HepG2 (cell line): ENCODE data around the gene BEAN1. TPM values are rescaled to one million over a fixed set of nuclear protein-coding genes. Genes with fewer than 3 reads are reported as not detected.
"Not testable (repeated sequence)": the region's sequence is repeated elsewhere in the genome, so short reads cannot be mapped to it uniquely, and the experiment has no call there.

Source experiments
- ATAC-seq: fragments of 200-7000 bp; cut with Tn5 transposase; 3 replicates; pipeline ENCODE4 v1.9.1; 2020; ENCODE audit warnings: mild to moderate bottlenecking, moderate library complexity
- BruUV-seq: library from RNA; stranded (reverse); fragments of 400-500 nt; replicated peaks from 2 replicates; lab custom pipeline; 2021; lab: Mats Ljungman, UMichigan
- CTCF ChIA-PET: fragments of 300-600 bp; formaldehyde crosslinking; extraction: SDS; loops from one replicate; lab custom pipeline; 2021; ENCODE audit warnings: low total read pairs, inconsistent platforms, low intra/inter-chr PET ratio; lab: Yijun Ruan, JAX
- POLR2A ChIA-PET: fragments of 350-600 bp; sonication (Branson Sonifier 250); formaldehyde crosslinking; loops from one replicate; lab custom pipeline; 2020; ENCODE audit warnings: antibody characterized with exemption, inconsistent platforms; lab: Yijun Ruan, JAX
- DNase-seq: peaks from one replicate; pipeline ENCODE4 v3.0.0-alpha.2; 2015; ENCODE audit warnings: low spot score
- FAIRE-seq: peaks from 3 replicates; lab custom pipeline; 2011; peaks lifted over from hg19 to GRCh38; lab: Jason Lieb, UNC
- H2AFZ ChIP-seq: one replicate; pipeline ENCODE4 v1.6.1; 2011; ENCODE audit warnings: low read length, inconsistent platforms
- H3K27ac ChIP-seq: fragments of 300-600 bp; 3 replicates; pipeline ENCODE4 v1.8.0; 2011; ENCODE audit warnings: mixed run types, mild to moderate bottlenecking, mixed read lengths, low read length, inconsistent platforms; ENCODE audit not compliant: insufficient read depth; ENCODE audit errors: extremely low read length
- H3K27me3 ChIP-seq, 2 experiments: fragments of 200-600 bp in 1 of 2; 2 replicates in 1 of 2; 3 replicates in 1 of 2; pipeline versions ENCODE4 v1.6.0 to v1.8.0; 2011; ENCODE audit warnings: low read length in 2 of 2, mild to moderate bottlenecking in 2 of 2, moderate library complexity in 2 of 2, inconsistent platforms in 1 of 2; ENCODE audit not compliant: insufficient read depth in 2 of 2, control insufficient read depth in 1 of 2
- H3K36me3 ChIP-seq, 2 experiments: fragments of 200-600 bp in 1 of 2; replicated peaks in 1 of 2; 2 replicates in 1 of 2; 3 replicates in 1 of 2; pipeline versions ENCODE4 v1.5.1 to v1.8.0; 2011; ENCODE audit warnings: low read length in 2 of 2, inconsistent platforms in 1 of 2; ENCODE audit not compliant: insufficient read depth in 2 of 2, control insufficient read depth in 1 of 2
- H3K4me1 ChIP-seq: 2 replicates; pipeline ENCODE4 v1.5.1; 2012; ENCODE audit warnings: low read length, inconsistent platforms; ENCODE audit not compliant: insufficient read depth
- H3K4me2 ChIP-seq: 2 replicates; pipeline ENCODE4 v1.6.0; 2011; ENCODE audit warnings: low read depth, low read length, inconsistent platforms
- H3K4me3 ChIP-seq, 3 experiments: fragments of 200-600 bp in 1 of 3; sonication (generic), shearing (Covaris generic) in 1 of 3; replicated peaks in 1 of 3; 2 replicates each; pipeline ENCODE4 v1.5.1; 2011 to 2016; ENCODE audit warnings: low read length in 3 of 3, inconsistent platforms in 2 of 3, low read depth in 2 of 3, mild to moderate bottlenecking in 2 of 3, control low read depth in 1 of 3, mixed read lengths in 1 of 3; ENCODE audit not compliant: insufficient read depth in 1 of 3
- H3K79me2 ChIP-seq: one replicate; pipeline ENCODE4 v1.6.1; 2011; ENCODE audit warnings: low read length, inconsistent platforms; ENCODE audit not compliant: insufficient read depth
- H3K9ac ChIP-seq: 2 replicates; pipeline ENCODE4 v1.6.0; 2011; ENCODE audit warnings: mild to moderate bottlenecking, low read depth, low read length, inconsistent platforms; ENCODE audit not compliant: insufficient read depth
- H3K9me3 ChIP-seq: 2 replicates; pipeline ENCODE4 v1.5.1; 2012; ENCODE audit warnings: mild to moderate bottlenecking, low read length
- H4K20me1 ChIP-seq: 2 replicates; pipeline ENCODE4 v1.6.0; 2011; ENCODE audit warnings: inconsistent platforms, mild to moderate bottlenecking, low read length, moderate library complexity; ENCODE audit not compliant: insufficient read depth
- ATF7 ChIP-seq, 2 experiments: fragments of 450-650 bp in 1 of 2; sonication (generic) in 1 of 2; formaldehyde crosslinking in 1 of 2; IDR thresholded peaks; 2 replicates each; pipeline versions ENCODE4 v1.4.0 to v1.6.1; 2016 to 2020; ENCODE audit warnings: antibody characterized with exemption in 1 of 2, mild to moderate bottlenecking in 1 of 2, missing genetic modification reagents in 1 of 2
- WGBS: methylation state at CpG from one replicate; pipeline ENCODE4 v1.1.6; 2017; ENCODE audit warnings: low lambda C conversion rate; 5-methylcytosine and 5-hydroxymethylcytosine counted together
- in situ Hi-C: cut with HindIII; loops from 2 replicates; pipeline ENCODE4 v1.10.0; 2017; ENCODE audit warnings: low pct_unique_long_range_greater_than_20kb; ENCODE audit not compliant: extremely low pct_ligation_motif_present
- intact Hi-C: fragments of 100-400 bp; cut with micrococcal nuclease; formaldehyde crosslinking; loops from one replicate; pipeline ENCODE4 v1.10.0; 2022; ENCODE audit not compliant: unreplicated experiment
- polyA plus RNA-seq, 8 experiments: library from polyadenylated mRNA; depleted of rRNA in 3 of 8; stranded (reverse) in 7 of 8; unstranded in 1 of 8; fragments of >200 nt; fragmentation: Illumina TruSeq in 4 of 8; extraction: Trizol in 4 of 8; gene quantifications; 2 replicates each; pipeline versions ENCODE4 v1.2.1 to v1.2.3, GENCODE V29; 2011 to 2016; ENCODE audit warnings: low read depth in 4 of 8, missing spikeins in 1 of 8, mixed read lengths in 1 of 8; ENCODE audit not compliant: insufficient read depth in 1 of 8
- total RNA-seq, 5 experiments: library from RNA; depleted of rRNA; stranded (reverse); fragments of >200 nt; fragmentation: Illumina TruSeq; extraction: Trizol; gene quantifications; 2 replicates each; pipeline ENCODE4 v1.2.3, GENCODE V29; 2016; ENCODE audit warnings: low read depth in 1 of 5

Gene BEAN1
- total and polyA plus RNA-seq, 2 of the 13 experiments (the other 11 are each of a cell fraction or from before 2014, with no cell fraction given) = 0.53 to 1.4 TPM

- whole genome bisulfite sequencing = 34% methylated on average over 6 of the region's 6 CpGs
- POLR2A ChIA-PET, H3K36me3 ChIP-seq, H3K9ac ChIP-seq, FAIRE-seq, H2AFZ ChIP-seq, intact Hi-C loops, H3K4me2 ChIP-seq, in situ Hi-C loops, BruUV-seq, H3K79me2 ChIP-seq, ATAC-seq, DNase-seq, H4K20me1 ChIP-seq, H3K27ac ChIP-seq, CTCF ChIA-PET, H3K4me3 ChIP-seq, H3K9me3 ChIP-seq: not testable (repeated sequence)
- peaks cover 4 to 32% of the 10 kb centered on the region in 2 experiments; a peak in 4 of 5 replicates for H3K27me3 ChIP-seq
- peaks cover 11% of the 10 kb centered on the region for H3K4me1 ChIP-seq
Observed at GRCh38 chr16:66465946-66466345, 38.9 kb downstream of the BEAN1 start.

GRCh38 chr16:66466636-66467035, 39.5 kb downstream of the BEAN1 start:
- H3K9me3 ChIP-seq; POLR2A ChIA-PET; H3K4me3 ChIP-seq; CTCF ChIA-PET; H2AFZ ChIP-seq; BruUV-seq; H4K20me1 ChIP-seq; H3K79me2 ChIP-seq; ATAC-seq; in situ Hi-C loops; H3K4me2 ChIP-seq; intact Hi-C loops; H3K36me3 ChIP-seq; DNase-seq; FAIRE-seq; H3K27ac ChIP-seq; H3K9ac ChIP-seq; TF ChIP-seq ATF7 (CRISPR knock-in tag; IDR thresholded peaks at IDR 0.05): not testable (repeated sequence)
- 34% methylated on average over 6 of the region's 6 CpGs for WGBS
- H3K27me3 ChIP-seq = peaks cover 4 to 38% of the 10 kb centered on the region in 2 experiments
- H3K4me1 ChIP-seq = peaks cover 11% of the 10 kb centered on the region
- TF ChIP-seq ATF7 (IDR thresholded peaks at IDR 0.05) = 0 out of 2 replicates have a peak, but pooled peaks have one; percentile 11
